Dermis lymphatic vessel endothelial cell (primary cell): Measurements from ENCODE around the gene ENTPD1. TPM values are rescaled to one million over a fixed set of nuclear protein-coding genes. Genes with fewer than 3 reads are reported as not detected.

Experiments
- total RNA-seq: library from RNA; depleted of rRNA; stranded (reverse); fragments of >200 nt; gene quantifications from 2 replicates; pipeline ENCODE4 v1.2.1, GENCODE V29; 2014

ENTPD1 gene
- 1.9 and 4.4 TPM in 2 replicates for total RNA-seq

GRCh38 chr10:95756041-95756761, at the start of gene ENTPD1:
ENTPD1 (plus strand) TSS chr10:95756163; CDS start chr10:95756240, 77 bp downstream.

GRCh38 chr10:95907456-95908253, 151.7 kb downstream of the ENTPD1 start, which contains the start of gene CC2D2B:
CC2D2B (plus strand) TSS chr10:95907975; CDS start chr10:95911324, 3,349 bp downstream.

Other genes starting within 250 kb of the ENTPD1 start
- 3.7 and 10.7 TPM in 2 replicates for gene SORBS1, start 194.8 kb upstream of the ENTPD1 start, total RNA-seq
- 67.6 and 73.6 TPM in 2 replicates for gene ALDH18A1, start 99.5 kb upstream of the ENTPD1 start, total RNA-seq
- gene TCTN3, start 62.2 kb upstream of the ENTPD1 start, total RNA-seq, result 44.0 and 51.1 TPM in 2 replicates
- gene CC2D2B, start 151.8 kb downstream of the ENTPD1 start, total RNA-seq, result 0.17 and 0.33 TPM in 2 replicates